H9 (cell line): Measurements from ENCODE around the gene GPBAR1. TPM values are rescaled to one million over a fixed set of nuclear protein-coding genes. Genes with fewer than 3 reads are reported as not detected.

Source experiments
- DNase-seq: peaks from one replicate; pipeline ENCODE4 v3.0.0-alpha.2; 2017
- H2AFZ ChIP-seq: one replicate; pipeline ENCODE4 v1.6.1; 2013; ENCODE audit warnings: mild to moderate bottlenecking, low read length, control low read depth, moderate library complexity
- H2AK5ac ChIP-seq: 2 replicates; pipeline ENCODE4 v1.6.1; 2013; ENCODE audit warnings: low read length, control low read depth, mixed read lengths; ENCODE audit not compliant: insufficient read length
- H2BK120ac ChIP-seq: one replicate; pipeline ENCODE4 v1.6.1; 2013; ENCODE audit warnings: low read depth, mild to moderate bottlenecking, low read length, control low read depth, inconsistent platforms; ENCODE audit not compliant: poor library complexity, severe bottlenecking
- H2BK12ac ChIP-seq: 2 replicates; pipeline ENCODE4 v1.6.1; 2013; ENCODE audit warnings: low read length, control low read depth, mixed read lengths, low read depth; ENCODE audit not compliant: insufficient read length
- H2BK15ac ChIP-seq: 2 replicates; pipeline ENCODE4 v1.6.1; 2013; ENCODE audit warnings: low read depth, low read length, control low read depth
- H2BK20ac ChIP-seq: one replicate; pipeline ENCODE4 v1.6.1; 2013; ENCODE audit warnings: low read depth, mild to moderate bottlenecking, low read length, control low read depth, inconsistent platforms; ENCODE audit not compliant: poor library complexity, severe bottlenecking
- H2BK5ac ChIP-seq: 2 replicates; pipeline ENCODE4 v1.6.1; 2013; ENCODE audit warnings: low read length, control low read depth, mixed read lengths; ENCODE audit not compliant: insufficient read length
- H3K14ac ChIP-seq: 2 replicates; pipeline ENCODE4 v1.6.1; 2013; ENCODE audit warnings: low read length, control low read depth; ENCODE audit not compliant: insufficient read depth
- H3K18ac ChIP-seq: 2 replicates; pipeline ENCODE4 v1.6.1; 2013; ENCODE audit warnings: low read depth, mild to moderate bottlenecking, mixed read lengths, low read length, control low read depth; ENCODE audit not compliant: insufficient read length
- H3K23ac ChIP-seq: 2 replicates; pipeline ENCODE4 v1.6.1; 2013; ENCODE audit warnings: low read length, control low read depth, mixed read lengths, low read depth; ENCODE audit not compliant: insufficient read length
- H3K23me2 ChIP-seq: 2 replicates; pipeline ENCODE4 v1.6.1; 2013; ENCODE audit warnings: low read depth, mild to moderate bottlenecking, mixed read lengths, low read length, control low read depth; ENCODE audit not compliant: insufficient read length, poor library complexity, severe bottlenecking
- H3K27ac ChIP-seq: 2 replicates; pipeline ENCODE4 v1.5.1; 2013; ENCODE audit warnings: low read length, control low read depth, mixed read lengths, low read depth; ENCODE audit not compliant: insufficient read length
- H3K27me3 ChIP-seq: 2 replicates; pipeline ENCODE4 v1.6.1; 2013; ENCODE audit warnings: low read length, control low read depth, inconsistent platforms; ENCODE audit not compliant: insufficient read depth
- H3K4ac ChIP-seq: 2 replicates; pipeline ENCODE4 v1.6.1; 2013; ENCODE audit warnings: low read depth, mild to moderate bottlenecking, control low read depth, inconsistent platforms, low read length, moderate library complexity
- H3K4me1 ChIP-seq: 2 replicates; pipeline ENCODE4 v1.6.1; 2013; ENCODE audit warnings: low read length, control low read depth, inconsistent platforms; ENCODE audit not compliant: insufficient read depth
- H3K4me2 ChIP-seq: 2 replicates; pipeline ENCODE4 v1.6.1; 2013; ENCODE audit warnings: low read length, control low read depth, mixed read lengths; ENCODE audit not compliant: insufficient read length, insufficient read depth
- H3K56ac ChIP-seq: 2 replicates; pipeline ENCODE4 v1.6.1; 2013; ENCODE audit warnings: low read depth, mild to moderate bottlenecking, mixed read lengths, low read length, control low read depth; ENCODE audit not compliant: insufficient read length
- H3K79me1 ChIP-seq: 2 replicates; pipeline ENCODE4 v1.6.1; 2013; ENCODE audit warnings: low read depth, mild to moderate bottlenecking, moderate library complexity, low read length, control low read depth, inconsistent platforms; ENCODE audit not compliant: insufficient read depth, poor library complexity, severe bottlenecking
- H3K79me2 ChIP-seq: 2 replicates; pipeline ENCODE4 v1.6.1; 2013; ENCODE audit warnings: low read length, control low read depth, inconsistent platforms; ENCODE audit not compliant: insufficient read depth
- H3K9ac ChIP-seq: 2 replicates; pipeline ENCODE4 v1.6.1; 2013; ENCODE audit warnings: low read length, control low read depth, mixed read lengths; ENCODE audit not compliant: insufficient read length; ENCODE audit errors: extremely low read depth
- H3K9me3 ChIP-seq: one replicate; pipeline ENCODE4 v1.6.1; 2013; ENCODE audit warnings: low read depth, low read length, inconsistent platforms; ENCODE audit not compliant: control insufficient read depth
- H3T11ph ChIP-seq: one replicate; pipeline ENCODE4 v1.6.1; 2013; ENCODE audit warnings: mild to moderate bottlenecking, low read length, control low read depth, inconsistent platforms
- H4K20me1 ChIP-seq: one replicate; pipeline ENCODE4 v1.6.1; 2013; ENCODE audit not compliant: control insufficient read depth, insufficient read length, insufficient read depth
- H4K5ac ChIP-seq: 2 replicates; pipeline ENCODE4 v1.6.1; 2013; ENCODE audit warnings: low read depth, mild to moderate bottlenecking, mixed read lengths, low read length, control low read depth; ENCODE audit not compliant: insufficient read length
- H4K8ac ChIP-seq: replicated peaks from 2 replicates; pipeline ENCODE4 v1.6.1; 2013; ENCODE audit warnings: low read length, control low read depth, mixed read lengths, low read depth; ENCODE audit not compliant: insufficient read length
- H4K91ac ChIP-seq: 2 replicates; pipeline ENCODE4 v1.6.1; 2013; ENCODE audit warnings: low read depth, mild to moderate bottlenecking, moderate library complexity, mixed read lengths, low read length, control low read depth; ENCODE audit not compliant: insufficient read length
- H3K27ac Mint-ChIP-seq, 3 experiments: 2 replicates in 2 of 3; 3 replicates in 1 of 3; pipeline ENCODE4 v1.8.0; 2020 to 2021; ENCODE audit warnings: mixed read lengths in 3 of 3, mild to moderate bottlenecking in 1 of 3, moderate library complexity in 1 of 3
- H3K27me3 Mint-ChIP-seq: 2 replicates; pipeline ENCODE4 v1.8.0; 2021; ENCODE audit warnings: low read depth, mild to moderate bottlenecking, moderate library complexity, mixed read lengths
- H3K36me3 Mint-ChIP-seq, 3 experiments: 2 replicates in 2 of 3; 3 replicates in 1 of 3; pipeline ENCODE4 v1.8.0; 2020 to 2021; ENCODE audit warnings: low read depth in 3 of 3, mixed read lengths in 3 of 3; ENCODE audit not compliant: insufficient read depth in 1 of 3
- H3K4me1 Mint-ChIP-seq, 2 experiments: 2 replicates each; pipeline ENCODE4 v1.8.0; 2020; ENCODE audit warnings: mixed read lengths in 2 of 2
- H3K4me3 Mint-ChIP-seq, 2 experiments: 2 replicates in 1 of 2; 3 replicates in 1 of 2; pipeline ENCODE4 v1.8.0; 2020 to 2021; ENCODE audit warnings: mild to moderate bottlenecking in 2 of 2, mixed read lengths in 2 of 2, moderate library complexity in 1 of 2
- H3K9me3 Mint-ChIP-seq, 2 experiments: 2 replicates in 1 of 2; 3 replicates in 1 of 2; pipeline ENCODE4 v1.8.0; 2020; ENCODE audit warnings: mild to moderate bottlenecking in 2 of 2, mixed read lengths in 2 of 2, moderate library complexity in 1 of 2
- CTCF ChIP-seq: fragments of 200-600 bp; sonication (generic); conservative IDR thresholded peaks from 3 replicates; pipeline ENCODE4 v1.8.0; 2021; ENCODE audit warnings: antibody characterized with exemption, mild to moderate bottlenecking
- WGBS: extraction: QIAGEN DNeasy Blood & Tissue Kit; methylation state at CpG from one replicate; pipeline ENCODE4 v1.1.7; 2013; ENCODE audit warnings: missing lambda C conversion rate, low lambda C conversion rate, mixed read lengths; ENCODE audit not compliant: insufficient read length; ENCODE audit errors: extremely low coverage; 5-methylcytosine and 5-hydroxymethylcytosine counted together
- total RNA-seq: library from RNA; stranded (reverse); gene quantifications from 2 replicates; pipeline ENCODE4 v1.2.1, GENCODE V29; 2021

The GPBAR1 gene
- total RNA-seq, 1 experiment from 2014 or later = 0.44 TPM

- Histone ChIP-seq H3K79me1 (no peaks in the 10 kb centered on the region), H3K56ac (no peak overlapping the region), H3K23me2 (peaks cover 3% of the 10 kb centered on the region), H3K9me3 (no peaks in the 10 kb centered on the region), H3T11ph (no peak overlapping the region), H4K20me1 (no peaks in the 10 kb centered on the region), H2AFZ (no peak overlapping the region), H3K4me1 (0 out of 2 replicates have a peak, but pooled peaks cover 2% of the 10 kb centered on the region), H3K23ac (no peak overlapping the region), H3K27me3 (no peaks in the 10 kb centered on the region), H2BK12ac (no peak overlapping the region), H2AK5ac (no peak overlapping the region), H4K8ac (no peak overlapping the region), H3K27ac (no peak overlapping the region), H3K4me2 (no peak overlapping the region), H4K5ac (no peak overlapping the region), H2BK5ac (no peak overlapping the region), H3K79me2 (no peaks in the 10 kb centered on the region), H4K91ac (no peak overlapping the region), H2BK15ac (no peak overlapping the region), H2BK120ac (no peak overlapping the region), H2BK20ac (no peak overlapping the region), H3K9ac (no peak overlapping the region), H3K18ac (no peak overlapping the region), H3K14ac (no peak overlapping the region), H3K4ac (no peak overlapping the region)
- no CpG with 5 or more reads among the region's 7 CpGs for WGBS
- Mint-ChIP-seq H3K4me1 (peaks cover 31 to 36% of the 10 kb centered on the region in 2 experiments), H3K9me3 (no peaks in the 10 kb centered on the region), H3K36me3 (no peaks in the 10 kb centered on the region), H3K27me3 (no peaks in the 10 kb centered on the region; the same call in 1 of the 2 replicates), H3K4me3 (no peak overlapping the region), H3K27ac (peak overlapping the region in 1 of 3 experiments; percentile 56; a peak in 1 of 7 replicates)
- peak; percentile 31; the same call in 2 of the 3 replicates for TF ChIP-seq CTCF
- no peak for DNase-seq
Measured at GRCh38 chr2:218296847-218297246, 36.0 kb downstream of the GPBAR1 start.
